ENCODE measurements around the gene ARHGAP35.
A peak's percentile ranks its signal among the peaks of the same experiment; 100 is the strongest.

Gene ARHGAP35

GRCh38 chr19:46890423-46891170, 29.8 kb downstream of the ARHGAP35 start:
- no peaks in the 10 kb centered on the region for H3K27me3 ChIP-seq (ENCODE audit: control insufficient read depth in 1 of 2, insufficient read depth in 2 of 2, low read length in 2 of 2)
- H3K27ac ChIP-seq (ENCODE audit: low read length) = no peak overlapping the region
- H3K4me1 ChIP-seq (ENCODE audit: control insufficient read depth, insufficient read depth, low read length) = no peaks in the 10 kb centered on the region
- H3K9me3 ChIP-seq (ENCODE audit: control insufficient read depth in 2 of 2, low read length in 2 of 2) = no peaks in the 10 kb centered on the region
- no peaks in the 10 kb centered on the region for H3K36me3 ChIP-seq (ENCODE audit: control insufficient read depth in 2 of 2, insufficient read depth in 2 of 2, low read length in 2 of 2)
- H3K4me3 ChIP-seq (ENCODE audit: low read length in 2 of 2) = no peak overlapping the region
- H3K9ac ChIP-seq (ENCODE audit: low read length in 2 of 2) = no peak overlapping the region

- no peak overlapping the region for H3K27ac ChIP-seq (ENCODE audit: low read length)
- no peaks in the 10 kb centered on the region for H3K4me1 ChIP-seq (ENCODE audit: control insufficient read depth, insufficient read depth, low read length)
- H3K27me3 ChIP-seq (ENCODE audit: control insufficient read depth in 1 of 2, insufficient read depth in 2 of 2, low read length in 2 of 2) = no peaks in the 10 kb centered on the region
- H3K36me3 ChIP-seq (ENCODE audit: control insufficient read depth in 2 of 2, insufficient read depth in 2 of 2, low read length in 2 of 2) = no peaks in the 10 kb centered on the region
- no peaks in the 10 kb centered on the region for H3K9me3 ChIP-seq (ENCODE audit: control insufficient read depth in 2 of 2, low read length in 2 of 2)
- no peak overlapping the region for H3K4me3 ChIP-seq (ENCODE audit: low read length in 2 of 2)
- H3K9ac ChIP-seq (ENCODE audit: low read length in 2 of 2) = no peak overlapping the region
Measured at GRCh38 chr19:46892252-46893179, 31.7 kb downstream of the ARHGAP35 start.

GRCh38 chr19:46896076-46896794, 35.4 kb downstream of the ARHGAP35 start:
- no peaks in the 10 kb centered on the region for H3K27me3 ChIP-seq (ENCODE audit: control insufficient read depth in 1 of 2, insufficient read depth in 2 of 2, low read length in 2 of 2)
- H3K27ac ChIP-seq (ENCODE audit: low read length) = no peak overlapping the region
- H3K9ac ChIP-seq (ENCODE audit: low read length in 2 of 2) = no peak overlapping the region
- H3K4me1 ChIP-seq (ENCODE audit: control insufficient read depth, insufficient read depth, low read length) = peaks cover 8% of the 10 kb centered on the region
- no peaks in the 10 kb centered on the region for H3K36me3 ChIP-seq (ENCODE audit: control insufficient read depth in 2 of 2, insufficient read depth in 2 of 2, low read length in 2 of 2)
- H3K4me3 ChIP-seq (ENCODE audit: low read length in 2 of 2) = no peak overlapping the region
- H3K9me3 ChIP-seq (ENCODE audit: control insufficient read depth in 2 of 2, low read length in 2 of 2) = no peaks in the 10 kb centered on the region

GRCh38 chr19:46898731-46899130, 37.9 kb downstream of the ARHGAP35 start:
- peaks cover 19% of the 10 kb centered on the region for H3K4me1 ChIP-seq (ENCODE audit: control insufficient read depth, insufficient read depth, low read length)

GRCh38 chr19:46900341-46900740, 39.5 kb downstream of the ARHGAP35 start:
- Histone ChIP-seq H3K27ac (ENCODE audit: low read length) (no peak overlapping the region), H3K9me3 (ENCODE audit: control insufficient read depth in 2 of 2, low read length in 2 of 2) (no peaks in the 10 kb centered on the region), H3K9ac (ENCODE audit: low read length in 2 of 2) (no peak overlapping the region), H3K36me3 (ENCODE audit: control insufficient read depth in 2 of 2, insufficient read depth in 2 of 2, low read length in 2 of 2) (no peaks in the 10 kb centered on the region), H3K27me3 (ENCODE audit: control insufficient read depth in 1 of 2, insufficient read depth in 2 of 2, low read length in 2 of 2) (no peaks in the 10 kb centered on the region), H3K4me3 (ENCODE audit: low read length in 2 of 2) (no peak overlapping the region), H3K4me1 (ENCODE audit: control insufficient read depth, insufficient read depth, low read length) (peaks cover 27% of the 10 kb centered on the region)

More at GRCh38 chr19:46898731-46899130, 37.9 kb downstream of the ARHGAP35 start:
- no peaks in the 10 kb centered on the region for H3K9me3 ChIP-seq (ENCODE audit: control insufficient read depth in 2 of 2, low read length in 2 of 2)
- H3K9ac ChIP-seq (ENCODE audit: low read length in 2 of 2) = no peak overlapping the region
- H3K27ac ChIP-seq (ENCODE audit: low read length) = no peak overlapping the region
- no peaks in the 10 kb centered on the region for H3K36me3 ChIP-seq (ENCODE audit: control insufficient read depth in 2 of 2, insufficient read depth in 2 of 2, low read length in 2 of 2)
- peak overlapping the region in 1 of 2 donors; percentile 52 for H3K4me3 ChIP-seq (ENCODE audit: low read length in 2 of 2)
- no peaks in the 10 kb centered on the region for H3K27me3 ChIP-seq (ENCODE audit: control insufficient read depth in 1 of 2, insufficient read depth in 2 of 2, low read length in 2 of 2)

- Histone ChIP-seq H3K9me3 (ENCODE audit: control insufficient read depth in 2 of 2, low read length in 2 of 2) (no peaks in the 10 kb centered on the region), H3K27ac (ENCODE audit: low read length) (no peak overlapping the region), H3K36me3 (ENCODE audit: control insufficient read depth in 2 of 2, insufficient read depth in 2 of 2, low read length in 2 of 2) (no peaks in the 10 kb centered on the region), H3K27me3 (ENCODE audit: control insufficient read depth in 1 of 2, insufficient read depth in 2 of 2, low read length in 2 of 2) (no peaks in the 10 kb centered on the region), H3K4me3 (ENCODE audit: low read length in 2 of 2) (no peak overlapping the region), H3K4me1 (ENCODE audit: control insufficient read depth, insufficient read depth, low read length) (peaks cover 27% of the 10 kb centered on the region), H3K9ac (ENCODE audit: low read length in 2 of 2) (no peak overlapping the region)
Measured at GRCh38 chr19:46901701-46902401, 41.1 kb downstream of the ARHGAP35 start.

- Histone ChIP-seq H3K27ac (ENCODE audit: low read length) (no peak overlapping the region), H3K36me3 (ENCODE audit: control insufficient read depth in 2 of 2, insufficient read depth in 2 of 2, low read length in 2 of 2) (no peaks in the 10 kb centered on the region), H3K4me1 (ENCODE audit: control insufficient read depth, insufficient read depth, low read length) (peaks cover 27% of the 10 kb centered on the region), H3K27me3 (ENCODE audit: control insufficient read depth in 1 of 2, insufficient read depth in 2 of 2, low read length in 2 of 2) (no peaks in the 10 kb centered on the region), H3K9ac (ENCODE audit: low read length in 2 of 2) (no peak overlapping the region), H3K4me3 (ENCODE audit: low read length in 2 of 2) (no peak overlapping the region), H3K9me3 (ENCODE audit: control insufficient read depth in 2 of 2, low read length in 2 of 2) (no peaks in the 10 kb centered on the region)
Measured at GRCh38 chr19:46902402-46902766, 41.6 kb downstream of the ARHGAP35 start.

- Histone ChIP-seq H3K27ac (ENCODE audit: low read length) (peak overlapping the region; percentile 11), H3K9ac (ENCODE audit: low read length in 2 of 2) (no peak overlapping the region), H3K4me1 (ENCODE audit: control insufficient read depth, insufficient read depth, low read length) (peaks cover 26% of the 10 kb centered on the region), H3K36me3 (ENCODE audit: control insufficient read depth in 2 of 2, insufficient read depth in 2 of 2, low read length in 2 of 2) (no peaks in the 10 kb centered on the region), H3K4me3 (ENCODE audit: low read length in 2 of 2) (no peak overlapping the region), H3K9me3 (ENCODE audit: control insufficient read depth in 2 of 2, low read length in 2 of 2) (no peaks in the 10 kb centered on the region), H3K27me3 (ENCODE audit: control insufficient read depth in 1 of 2, insufficient read depth in 2 of 2, low read length in 2 of 2) (no peaks in the 10 kb centered on the region)
Measured at GRCh38 chr19:46903458-46903857, 42.7 kb downstream of the ARHGAP35 start.

GRCh38 chr19:46904114-46905060, 43.6 kb downstream of the ARHGAP35 start:
- H3K4me1 ChIP-seq (ENCODE audit: control insufficient read depth, insufficient read depth, low read length) = peaks cover 19% of the 10 kb centered on the region
- H3K27me3 ChIP-seq (ENCODE audit: control insufficient read depth in 1 of 2, insufficient read depth in 2 of 2, low read length in 2 of 2) = no peaks in the 10 kb centered on the region
- H3K9me3 ChIP-seq (ENCODE audit: control insufficient read depth in 2 of 2, low read length in 2 of 2) = no peaks in the 10 kb centered on the region
- peak overlapping the region; percentile 11 for H3K27ac ChIP-seq (ENCODE audit: low read length)
- no peak overlapping the region for H3K9ac ChIP-seq (ENCODE audit: low read length in 2 of 2)
- H3K4me3 ChIP-seq (ENCODE audit: low read length in 2 of 2) = no peak overlapping the region
- H3K36me3 ChIP-seq (ENCODE audit: control insufficient read depth in 2 of 2, insufficient read depth in 2 of 2, low read length in 2 of 2) = no peaks in the 10 kb centered on the region

Data from stomach smooth muscle (tissue), 2 donors.